K562 (cell line): Measurements from ENCODE around the gene SLC12A6. TPM values are rescaled to one million over a fixed set of nuclear protein-coding genes. Genes with fewer than 3 reads are reported as not detected.

ENCODE experiments used
- ATAC-seq: fragments of 200-7000 bp; cut with Tn5 transposase; 3 replicates; pipeline ENCODE4 v1.9.1; 2020; ENCODE audit warnings: moderate library complexity
- BruUV-seq: library from RNA; stranded (reverse); fragments of 400-500 nt; replicated peaks from 2 replicates; lab custom pipeline; 2021; lab: Mats Ljungman, UMichigan
- CTCF ChIA-PET: fragments of 300-600 bp; formaldehyde crosslinking; extraction: SDS; loops from one replicate; lab custom pipeline; 2021; ENCODE audit warnings: low intra/inter-chr PET ratio; lab: Yijun Ruan, JAX
- POLR2A ChIA-PET: fragments of 300-600, 350-650 bp; sonication (Branson Sonifier 250); formaldehyde crosslinking; extraction: SDS; loops from one replicate; lab custom pipeline; 2021; ENCODE audit warnings: antibody characterized with exemption, inconsistent platforms; lab: Yijun Ruan, JAX
- DNase-seq, 4 experiments: peaks; one replicate each; pipeline versions ENCODE4 v3.0.0 to v3.0.0-alpha.2; 2011 to 2018; ENCODE audit warnings: low spot score in 3 of 4, mixed read lengths in 3 of 4; ENCODE audit errors: extremely low read depth in 1 of 4
- FAIRE-seq: peaks from 2 replicates; lab custom pipeline; 2011; peaks lifted over from hg19 to GRCh38; lab: Jason Lieb, UNC
- H2AFZ ChIP-seq: 2 replicates; pipeline ENCODE4 v1.6.0; 2011; ENCODE audit warnings: low read depth, low read length, control low read depth, inconsistent platforms
- H3K27ac ChIP-seq: fragments of 200-600 bp; 3 replicates; pipeline ENCODE4 v1.8.0; 2011; ENCODE audit warnings: low read depth, mild to moderate bottlenecking, control low read depth, inconsistent platforms, low read length, moderate library complexity, mixed read lengths; ENCODE audit errors: extremely low read depth
- H3K27me3 ChIP-seq, 2 experiments: fragments of 300-600 bp in 1 of 2; 2 replicates in 1 of 2; 3 replicates in 1 of 2; pipeline versions ENCODE4 v1.6.0 to v1.8.0; 2011; ENCODE audit warnings: inconsistent platforms in 2 of 2, low read length in 2 of 2, mild to moderate bottlenecking in 1 of 2, mixed read lengths in 1 of 2, moderate library complexity in 1 of 2; ENCODE audit not compliant: control insufficient read depth in 2 of 2, insufficient read depth in 2 of 2
- H3K36me3 ChIP-seq: fragments of 300-600 bp; 3 replicates; pipeline ENCODE4 v1.8.0; 2011; ENCODE audit warnings: mild to moderate bottlenecking, low read length, inconsistent platforms; ENCODE audit not compliant: control insufficient read depth, insufficient read depth
- H3K4me1 ChIP-seq, 2 experiments: fragments of 200-600 bp in 1 of 2; replicated peaks in 1 of 2; 2 replicates in 1 of 2; 3 replicates in 1 of 2; pipeline versions ENCODE4 v1.5.1 to v1.8.0; 2011; ENCODE audit warnings: inconsistent platforms in 2 of 2, low read length in 2 of 2, mild to moderate bottlenecking in 1 of 2, mixed read lengths in 1 of 2, moderate library complexity in 1 of 2; ENCODE audit not compliant: control insufficient read depth in 2 of 2, insufficient read depth in 2 of 2
- H3K4me2 ChIP-seq: 2 replicates; pipeline ENCODE4 v1.6.1; 2011; ENCODE audit warnings: low read length, control low read depth, inconsistent platforms, mixed read lengths; ENCODE audit not compliant: insufficient read depth
- H3K4me3 ChIP-seq: fragments of 200-600 bp; sonication (generic), shearing (Covaris generic); 2 replicates; pipeline ENCODE4 v1.5.1; 2016; ENCODE audit warnings: control low read depth, inconsistent platforms
- H3K79me2 ChIP-seq: fragments of 200-600 bp; 3 replicates; pipeline ENCODE4 v1.8.0; 2011; ENCODE audit warnings: low read length, inconsistent platforms; ENCODE audit not compliant: control insufficient read depth, insufficient read depth
- H3K9ac ChIP-seq, 2 experiments: 2 replicates each; pipeline versions ENCODE4 v1.6.0 to v1.6.1; 2011; ENCODE audit warnings: low read depth in 2 of 2, low read length in 2 of 2, control low read depth in 1 of 2, inconsistent platforms in 1 of 2, mild to moderate bottlenecking in 1 of 2, mixed read lengths in 1 of 2; ENCODE audit not compliant: insufficient read depth in 1 of 2
- H3K9me1 ChIP-seq: one replicate; pipeline ENCODE4 v1.6.0; 2011; ENCODE audit warnings: inconsistent platforms, mild to moderate bottlenecking, low read length, moderate library complexity; ENCODE audit not compliant: control insufficient read depth, insufficient read depth
- H3K9me3 ChIP-seq: replicated peaks from 2 replicates; pipeline ENCODE4 v1.5.1; 2011; ENCODE audit warnings: low read depth, low read length, inconsistent platforms; ENCODE audit not compliant: control insufficient read depth, insufficient read depth
- H4K20me1 ChIP-seq: replicated peaks from 2 replicates; pipeline ENCODE4 v1.6.1; 2011; ENCODE audit warnings: low read length, inconsistent platforms, mixed read lengths; ENCODE audit not compliant: control insufficient read depth, insufficient read depth
- ATF1 ChIP-seq, 2 experiments: fragments of 450-650 bp in 1 of 2; IDR thresholded peaks; 2 replicates each; pipeline ENCODE4 v1.6.1; 2016; ENCODE audit warnings: missing compliant biosample characterization in 1 of 2, missing genetic modification characterization in 1 of 2
- BDP1 ChIP-seq: IDR thresholded peaks from 3 replicates; pipeline ENCODE4 v1.6.1; 2011; ENCODE audit not compliant: insufficient read length, insufficient read depth
- BRD9 ChIP-seq: fragments of 450-650 bp; IDR thresholded peaks from 2 replicates; pipeline ENCODE4 v1.6.1; 2018; ENCODE audit warnings: low read depth; ENCODE audit not compliant: partially characterized antibody
- MAX ChIP-seq: sonication (generic); formaldehyde crosslinking; IDR thresholded peaks from 2 replicates; pipeline ENCODE4 v1.9.0; 2022; ENCODE audit warnings: mild to moderate bottlenecking, missing genetic modification reagents
- PRDM10 ChIP-seq: fragments of 450-650 bp; IDR thresholded peaks from 2 replicates; pipeline ENCODE4 v1.6.1; 2018; ENCODE audit not compliant: partially characterized antibody
- SREBF2 ChIP-seq: sonication (generic); formaldehyde crosslinking; IDR thresholded peaks from 2 replicates; pipeline ENCODE4 v1.4.0; 2020; ENCODE audit warnings: mild to moderate bottlenecking, missing genetic modification reagents
- TBL1XR1 ChIP-seq, 2 experiments: IDR thresholded peaks; 2 replicates each; pipeline ENCODE4 v1.6.1; 2012; ENCODE audit warnings: improper control_type of control experiment in 2 of 2, low read length in 2 of 2, mild to moderate bottlenecking in 1 of 2
- TEAD1 ChIP-seq, 2 experiments: fragments of 450-650 bp in 1 of 2; sonication (generic) in 1 of 2; formaldehyde crosslinking; IDR thresholded peaks; 2 replicates each; pipeline versions ENCODE4 v1.4.0 to v1.8.0; 2020 to 2022; ENCODE audit warnings: mild to moderate bottlenecking in 2 of 2, missing genetic modification reagents in 1 of 2
- ZBTB11 ChIP-seq, 3 experiments: fragments of 200-800 bp in 1 of 3; fragments of 250-450 bp in 1 of 3; fragments of 450-650 bp in 1 of 3; sonication (Bioruptor Pico) in 1 of 3; sonication (Bioruptor generic) in 1 of 3; formaldehyde crosslinking in 1 of 3; IDR thresholded peaks; 2 replicates each; pipeline versions ENCODE4 v1.6.1 to v1.8.0; 2016 to 2022; ENCODE audit warnings: mild to moderate bottlenecking in 2 of 3, missing genetic modification characterization in 2 of 3, missing compliant biosample characterization in 1 of 3, moderate library complexity in 1 of 3
- WGBS: fragments of 100-300 bp; shearing (Covaris generic); methylation state at CpG from one replicate; pipeline ENCODE4 v1.1.6; 2016; ENCODE audit warnings: low coverage, mixed read lengths; ENCODE audit not compliant: insufficient coverage; ENCODE audit errors: missing lambda C conversion rate; 5-methylcytosine and 5-hydroxymethylcytosine counted together
- in situ Hi-C: fragments of 300-500 bp; cut with MboI; formaldehyde crosslinking; loops from 4 replicates; pipeline ENCODE4 v1.15.0; 2018; ENCODE audit warnings: inconsistent platforms, mixed read lengths
- intact Hi-C: fragments of 100-400 bp; cut with micrococcal nuclease; formaldehyde crosslinking; loops from 2 replicates; pipeline ENCODE4 v1.14.2; 2022
- polyA plus RNA-seq, 8 experiments: library from polyadenylated mRNA; depleted of rRNA in 4 of 8; stranded (reverse) in 5 of 8; unstranded in 3 of 8; fragments of >200 nt; fragmentation: Nextera tagmentation in 2 of 8; fragmentation: Illumina TruSeq in 1 of 8; extraction: Ambion mirVana in 2 of 8; extraction: Trizol in 1 of 8; gene quantifications; 2 replicates each; pipeline versions ENCODE4 v1.2.1 to v1.2.3, GENCODE V29; 2011 to 2014; ENCODE audit warnings: inconsistent platforms in 1 of 8, missing spikeins in 1 of 8
- total RNA-seq, 7 experiments: library from RNA; depleted of rRNA in 6 of 7; stranded (reverse); fragments of >200 nt in 6 of 7; fragmentation: Illumina TruSeq in 2 of 7; extraction: Trizol in 2 of 7; gene quantifications; 2 replicates each; pipeline versions ENCODE4 v1.2.1 to v1.2.3, GENCODE V29; 2011 to 2021; ENCODE audit warnings: low replicate concordance in 1 of 7

SLC12A6 gene
- total and polyA plus RNA-seq, 9 of the 15 experiments (the other 6 are each of a cell fraction or from before 2014, with no cell fraction given): 1.4 to 16.4 (median 6.7) TPM

GRCh38 chr15:34336991-34337556, 507 bp downstream of the SLC12A6 start:
- ChIA-PET CTCF (no interaction called here), POLR2A (interaction anchor here (1.0 to 3.5 kb wide), 4 partner anchors 8 to 31 kb away, joined by 3 to 27 read pairs (median 6); no protein-coding TSS in a partner anchor)
- in situ Hi-C loops: no loop called here
- DNase-seq (no peak), FAIRE-seq (no peak), ATAC-seq (peak; percentile 10)
- Histone ChIP-seq H2AFZ (peak overlapping the region; percentile 90), H3K36me3 (peaks cover 31% of the 10 kb centered on the region), H3K27me3 (no peaks in the 10 kb centered on the region), H3K27ac (peak overlapping the region; percentile 77), H3K4me1 (peaks cover 33 to 40% of the 10 kb centered on the region in 2 experiments), H3K79me2 (peaks cover 19% of the 10 kb centered on the region), H3K9me1 (no peaks in the 10 kb centered on the region), H3K4me2 (peak overlapping the region; percentile 87), H3K9me3 (no peaks in the 10 kb centered on the region), H3K9ac (peak overlapping the region; percentile 64 to 94; a peak in 3 of 4 replicates), H3K4me3 (peak overlapping the region; percentile 79), H4K20me1 (no peaks in the 10 kb centered on the region)
- BruUV-seq: no TSS peak
- 4% methylated on average over 12 of the region's 26 CpGs for WGBS
- intact Hi-C loops: loop anchor here (5.0 kb wide), 1 partner anchor 95 kb away; no protein-coding TSS in a partner anchor
- TF ChIP-seq BRD9 (no peak), BDP1 (no peak), SREBF2 (CRISPR knock-in tag) (no peak), ZBTB11 (CRISPR knock-in tag; IDR thresholded peaks at IDR 0.05) (no peak), MAX (CRISPR knock-in tag) (peak; percentile 42; the same call in 1 of the 2 replicates), PRDM10 (peak; percentile 51), TBL1XR1 (IDR thresholded peaks at IDR 0.05; ENCODE audit: low read length in 2 of 2) (no peak), ATF1 (CRISPR knock-in tag; IDR thresholded peaks at IDR 0.05) (no peak), ATF1 (tag; IDR thresholded peaks at IDR 0.05) (no peak), TEAD1 (CRISPR knock-in tag; IDR thresholded peaks at IDR 0.05) (0 out of 4 replicates have a peak, but pooled peaks of 1 of the 2 experiments have one; percentile 18)
